NCI-H1436 (cell line): ENCODE results near the gene POU2F2.

Source experiments
- DNase-seq: peaks from one replicate; lab custom pipeline; 2025; lab: John Stamatoyannopoulos, UW

The POU2F2 gene

DNA sequence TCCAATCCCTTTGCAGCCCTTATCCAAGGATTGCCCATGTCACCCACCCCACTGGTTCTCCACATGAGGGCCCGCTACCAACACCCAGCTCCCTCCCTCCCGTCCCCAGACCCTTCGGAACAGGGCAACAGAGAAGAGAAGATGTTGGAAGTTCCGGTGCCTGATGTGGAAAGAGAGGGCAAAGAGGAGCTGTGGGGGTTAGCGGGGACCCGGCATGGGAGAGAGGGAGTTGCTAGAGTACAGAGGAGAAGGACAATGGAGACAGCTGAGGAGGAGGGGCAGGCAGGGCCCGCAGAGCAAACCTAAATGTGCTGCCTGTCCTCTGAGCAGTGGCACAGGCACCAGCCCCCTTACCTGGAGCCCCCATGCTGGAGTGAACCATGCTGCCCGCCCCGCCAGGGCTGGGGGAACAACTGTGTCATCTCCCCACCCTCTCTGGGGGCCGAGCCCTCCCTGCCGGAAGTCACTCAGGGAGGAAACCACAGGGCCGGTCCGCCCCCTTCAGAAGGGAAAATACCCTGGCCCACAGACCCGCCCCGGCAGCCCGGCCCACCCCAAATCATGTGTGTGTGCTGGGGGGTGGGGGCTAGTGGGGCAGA, at the start of gene POU2F2:
TSS of gene POU2F2 (minus strand) at position 417 of the 599 bp plus-strand sequence. CDS start at position 382, 35 bp downstream.
- DNase-seq, result no peak

DNA sequence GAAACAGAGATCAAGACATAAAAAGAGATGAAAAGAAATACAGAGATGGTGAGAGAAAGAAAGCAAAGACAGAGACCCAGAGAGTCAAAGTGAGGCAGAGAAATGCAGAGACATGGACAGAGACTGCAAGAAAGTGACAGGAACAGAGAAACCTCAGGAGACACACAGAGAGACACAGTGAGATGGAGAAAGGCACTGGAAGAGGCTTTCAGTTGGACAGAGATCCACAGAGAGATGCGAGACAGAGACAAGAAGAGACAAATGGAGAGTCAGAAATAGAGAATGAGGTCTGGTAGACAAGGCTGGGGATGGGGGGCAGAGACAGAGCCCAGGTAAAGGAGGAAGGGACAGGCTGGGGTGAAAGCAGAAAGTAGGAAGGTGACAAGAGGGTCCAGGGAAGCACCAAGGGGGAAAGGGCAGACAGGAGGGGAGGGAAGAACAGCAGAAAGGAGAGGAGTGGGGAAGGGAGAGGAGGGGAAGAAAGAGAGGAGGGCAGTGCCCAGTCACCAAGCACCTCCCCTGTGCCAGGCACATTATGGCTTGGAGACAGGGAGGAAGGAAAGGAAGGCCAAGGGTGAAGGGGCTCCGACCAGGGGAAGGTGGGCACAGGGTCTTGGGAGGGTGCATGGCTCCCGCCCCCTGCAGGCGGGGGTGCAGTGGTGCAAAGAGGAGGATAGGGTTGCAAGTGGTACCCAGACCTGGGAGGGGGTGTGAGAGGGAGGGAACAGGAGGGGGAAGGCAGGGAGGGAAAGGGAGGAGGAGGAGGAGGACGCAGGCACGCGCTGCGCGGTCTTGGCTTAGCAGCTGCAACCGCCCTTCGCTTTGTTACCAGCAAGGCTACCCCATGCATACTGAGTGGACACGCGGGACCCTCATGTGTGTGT, 46.8 kb upstream of the POU2F2 start:
- peak; percentile 75 for DNase-seq

DNA sequence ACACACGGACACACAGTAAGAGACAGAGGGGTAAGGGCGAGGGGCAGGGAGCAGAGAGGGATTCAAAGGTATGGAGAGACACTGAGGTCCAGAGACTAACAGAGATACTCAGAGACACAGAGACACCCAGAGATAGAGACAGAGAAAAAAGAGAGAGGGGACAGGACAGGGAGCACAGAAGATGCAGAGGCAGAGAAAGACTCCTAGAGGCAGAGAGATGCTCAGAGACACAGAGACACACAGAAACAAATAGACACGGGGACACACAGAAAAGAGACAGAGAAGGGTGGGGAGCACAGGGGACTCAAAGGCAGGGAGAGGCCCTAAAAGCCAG, 45.4 kb upstream of the POU2F2 start:
- no peak for DNase-seq

DNA sequence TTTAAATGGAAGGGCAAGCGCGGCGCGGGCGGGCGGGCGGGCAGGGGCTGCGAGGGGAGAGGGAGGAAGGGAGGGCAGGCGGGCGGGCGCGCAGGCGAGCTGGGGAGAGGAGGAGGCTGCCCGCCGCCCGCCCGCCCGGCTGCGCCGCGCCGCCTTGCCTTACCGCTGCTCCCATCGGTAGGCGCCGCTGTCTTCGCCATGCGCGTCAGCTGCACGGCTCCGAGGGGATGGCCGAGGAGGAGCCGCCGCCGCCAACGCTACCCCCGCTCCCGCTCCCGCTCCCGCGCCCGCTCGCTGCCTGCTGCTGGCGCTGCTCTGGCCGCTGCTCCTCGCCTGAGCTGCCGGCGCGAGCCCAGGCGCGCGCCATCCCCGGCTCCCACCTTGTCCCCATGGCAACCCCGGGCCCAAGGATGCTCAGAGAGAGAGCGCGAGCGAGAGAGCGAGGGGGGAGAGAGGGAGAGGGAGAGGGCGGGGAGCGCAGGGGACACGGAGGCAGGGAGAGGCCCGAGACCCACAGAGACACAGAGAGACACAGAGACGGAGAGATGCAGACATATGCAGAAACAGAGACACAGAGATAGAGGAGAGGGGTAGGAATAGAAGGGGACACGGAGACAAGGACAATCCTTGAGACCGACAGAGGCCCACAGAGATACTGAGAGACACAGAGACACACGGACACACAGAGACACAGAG, 44.9 kb upstream of the POU2F2 start:
- DNase-seq, result peak; percentile 95

DNA sequence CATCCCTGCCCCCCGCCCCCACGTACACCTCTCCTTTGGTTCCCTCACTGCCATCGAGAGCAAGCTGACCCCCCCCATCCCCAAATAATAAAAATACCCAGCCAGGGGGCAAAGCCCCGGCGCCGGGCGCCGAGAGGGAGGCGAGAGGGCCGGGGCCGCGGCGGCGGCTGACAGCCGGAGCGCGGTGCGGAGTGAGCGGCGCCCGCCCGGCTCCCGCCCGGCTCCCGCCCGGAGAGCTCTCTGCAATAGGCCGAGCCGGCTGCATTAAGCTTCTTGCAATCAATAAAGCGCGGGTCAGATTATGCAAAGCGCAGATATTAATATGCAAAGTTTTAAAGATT, 44.4 kb upstream of the POU2F2 start:
- peak; percentile 95 for DNase-seq

DNA sequence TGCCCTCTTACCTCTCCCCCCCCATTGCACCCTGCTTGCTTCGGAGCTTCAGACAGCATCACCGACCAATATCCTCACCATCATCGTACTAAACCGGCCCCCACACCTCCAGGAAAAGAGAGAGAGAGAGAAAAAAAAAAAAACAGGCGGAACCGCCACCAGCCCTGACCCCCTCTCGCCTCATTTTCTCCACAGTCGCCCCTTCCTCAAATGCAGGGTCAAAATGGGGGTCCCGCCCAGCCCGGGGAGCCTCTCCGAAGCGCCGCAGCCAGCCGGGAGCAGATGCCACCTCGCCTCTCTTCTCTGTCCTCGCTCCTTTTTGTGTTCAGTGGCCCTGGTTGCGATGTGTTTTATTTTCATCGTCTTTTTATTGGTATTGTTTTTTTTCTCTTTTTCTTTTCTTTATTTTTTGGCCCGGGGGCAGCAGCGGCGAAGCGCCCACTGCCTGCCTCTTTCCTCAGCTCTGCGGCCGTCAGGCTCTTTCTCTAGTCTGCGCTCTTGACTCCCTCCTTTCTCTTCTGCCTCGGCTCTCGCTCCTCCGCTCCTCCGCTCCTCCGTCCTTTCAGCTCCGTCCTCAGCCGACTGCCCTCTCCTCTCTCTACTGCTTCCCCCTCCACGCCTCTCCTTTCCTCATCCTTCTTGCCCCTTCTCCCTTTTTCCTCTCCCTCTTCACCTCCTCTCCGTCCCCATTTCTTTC, 43.9 kb upstream of the POU2F2 start:
- DNase-seq, result no peak

DNA sequence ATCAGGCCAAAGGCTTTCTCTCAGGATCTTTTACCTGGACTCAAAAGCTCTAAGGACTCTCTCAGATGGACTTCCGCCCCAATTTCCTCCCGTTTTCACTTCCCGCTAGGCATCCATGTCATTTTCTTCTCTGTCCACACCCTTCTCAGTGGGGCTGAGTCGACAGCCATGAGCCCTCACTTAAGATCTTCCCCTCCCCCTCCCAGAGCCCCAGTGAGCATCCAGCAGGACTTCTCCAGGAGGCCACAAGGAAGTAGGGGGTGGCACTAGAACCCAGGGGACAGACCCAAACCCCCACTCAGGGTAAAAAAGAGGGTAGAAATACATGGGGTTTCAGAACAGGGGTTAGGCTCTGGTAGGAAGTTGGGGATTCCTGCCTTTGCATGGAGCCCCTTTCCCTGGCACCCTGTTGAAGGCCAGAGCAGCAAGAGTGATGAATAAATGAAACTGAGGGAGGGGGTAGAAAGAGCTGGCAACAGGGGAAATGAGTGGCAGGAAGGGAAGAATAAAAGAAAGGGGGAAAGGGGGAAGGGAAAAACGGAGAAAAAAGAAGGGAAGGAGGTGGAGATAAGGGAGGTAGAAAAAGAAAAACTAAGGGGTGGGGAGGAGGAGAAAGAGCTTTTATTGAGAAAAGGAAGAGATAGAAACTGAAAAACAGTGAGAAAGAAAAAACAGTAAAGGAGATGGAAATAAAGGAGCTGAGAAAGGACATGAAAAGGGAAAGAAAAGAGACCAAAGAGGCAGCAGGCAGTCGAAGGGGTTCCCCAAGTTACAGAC, 42.9 kb upstream of the POU2F2 start:
- no peak for DNase-seq

DNA sequence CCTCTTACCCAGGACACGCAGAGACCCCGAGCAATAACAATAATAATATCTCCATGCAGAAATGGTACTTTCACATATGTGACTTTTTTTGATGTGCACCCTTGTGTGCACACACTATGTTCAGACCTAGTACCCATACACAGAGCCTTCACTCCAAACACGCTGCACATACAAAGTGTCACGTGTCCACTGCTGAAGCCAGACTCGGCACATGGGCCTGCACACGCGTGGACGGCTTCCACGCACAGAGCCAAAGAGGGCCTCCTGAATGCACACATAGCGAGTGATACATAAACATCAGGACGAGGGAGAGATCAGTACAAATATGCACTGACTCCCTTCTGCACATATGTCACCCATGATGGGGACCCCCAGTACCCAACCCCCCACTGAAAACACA, 41.9 kb upstream of the POU2F2 start:
- no peak for DNase-seq

DNA sequence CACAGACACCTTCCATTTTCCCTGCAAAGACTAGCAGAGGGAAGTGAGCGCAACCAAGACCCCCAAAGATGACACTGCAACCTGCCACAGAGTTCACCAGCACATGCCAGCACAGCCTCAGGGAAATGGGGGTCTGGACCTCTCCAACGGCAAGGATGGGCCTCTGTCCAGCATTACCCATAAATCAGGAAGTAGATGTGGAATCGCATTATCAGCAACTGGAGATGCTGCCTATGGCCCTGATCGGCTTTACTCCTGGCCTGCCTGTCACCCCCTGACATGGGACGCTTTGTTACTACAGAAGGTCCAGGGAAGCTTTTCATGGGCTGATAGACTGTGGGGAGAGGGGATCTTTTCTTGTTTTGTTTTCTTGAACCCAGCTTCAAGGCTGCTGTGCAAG, 41.4 kb upstream of the POU2F2 start:
- no peak for DNase-seq

DNA sequence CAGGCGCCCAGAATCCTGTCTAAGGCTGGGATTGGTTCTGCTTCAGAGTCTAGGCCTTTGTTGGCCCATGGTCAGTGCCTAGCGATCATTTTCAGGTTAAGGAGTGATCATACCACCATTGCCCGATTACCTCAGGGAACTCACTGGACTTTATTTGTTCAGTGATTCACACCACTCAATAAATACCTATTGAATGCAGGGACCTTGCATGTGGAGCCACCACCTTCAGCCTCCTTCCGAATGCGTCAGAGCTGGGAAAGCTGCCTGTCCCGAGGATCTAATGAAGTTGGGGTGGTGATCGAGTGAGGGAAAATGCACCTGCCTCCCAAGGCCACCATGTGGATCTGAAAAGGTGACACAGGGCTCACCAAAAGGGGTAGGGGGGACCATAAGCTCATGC, 40.0 kb upstream of the POU2F2 start:
- no peak for DNase-seq

DNA sequence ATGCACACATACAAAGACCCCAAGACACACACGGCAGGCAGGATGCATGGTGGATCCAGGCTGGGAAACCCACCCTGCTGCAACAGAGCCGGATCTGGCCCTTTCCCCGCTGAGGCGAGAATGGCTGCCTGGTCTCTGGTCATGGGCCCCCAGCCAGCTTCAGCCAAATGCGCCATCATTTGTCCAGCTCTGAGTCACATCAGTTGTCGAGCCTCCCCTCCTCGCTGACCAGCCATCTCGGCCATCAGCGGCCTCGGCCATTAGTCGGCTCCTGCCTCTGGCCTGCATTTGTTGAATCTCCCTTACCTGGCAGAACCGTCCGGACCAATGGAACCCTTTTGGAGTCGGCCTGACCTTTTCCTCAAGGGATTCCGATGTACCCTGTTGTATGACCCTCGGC, 38.5 kb upstream of the POU2F2 start:
- no peak for DNase-seq

DNA sequence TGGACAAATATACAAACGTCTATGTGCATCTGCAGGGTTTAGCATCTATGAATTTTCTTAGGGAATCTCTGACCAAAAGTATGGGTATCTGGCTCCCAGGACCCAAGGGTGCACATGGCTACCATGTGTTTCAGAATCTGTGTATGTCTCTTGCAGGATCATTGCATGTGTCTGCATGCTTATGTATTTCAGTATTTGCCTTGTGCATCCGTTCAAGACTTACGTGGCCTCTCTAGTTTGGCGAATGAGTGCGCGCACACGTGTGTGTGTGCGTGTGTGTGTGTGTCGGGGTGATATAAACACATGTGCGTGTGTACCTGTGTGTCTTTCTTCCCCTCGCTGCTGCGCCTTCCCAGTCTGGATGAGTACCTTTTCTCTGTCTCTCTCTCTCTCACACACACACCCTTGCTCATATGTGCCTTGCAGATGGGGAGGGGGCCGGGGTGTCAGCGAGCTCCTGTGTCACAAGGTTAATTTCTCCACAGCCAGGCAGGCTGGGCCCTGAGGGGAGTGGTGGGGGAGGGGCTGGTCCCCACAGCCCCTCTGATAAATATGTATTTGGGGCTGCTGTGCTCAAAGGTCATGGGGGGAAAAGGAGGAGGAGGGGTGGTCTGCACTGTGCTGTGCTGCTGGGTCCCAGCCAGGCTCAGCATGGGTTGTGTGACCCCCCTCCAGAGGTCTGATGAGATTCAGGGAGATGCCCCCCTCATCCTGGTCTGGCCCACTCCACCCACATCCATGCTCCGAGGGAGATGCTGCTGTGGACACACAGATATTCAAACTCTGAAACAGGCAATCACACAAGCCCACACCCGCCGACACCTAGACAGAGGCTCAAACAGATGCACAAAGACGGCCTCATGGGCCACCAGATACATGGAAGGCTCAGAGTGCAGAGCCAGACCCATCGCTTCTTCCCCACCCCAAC, 37.5 kb upstream of the POU2F2 start:
- no peak for DNase-seq

DNA sequence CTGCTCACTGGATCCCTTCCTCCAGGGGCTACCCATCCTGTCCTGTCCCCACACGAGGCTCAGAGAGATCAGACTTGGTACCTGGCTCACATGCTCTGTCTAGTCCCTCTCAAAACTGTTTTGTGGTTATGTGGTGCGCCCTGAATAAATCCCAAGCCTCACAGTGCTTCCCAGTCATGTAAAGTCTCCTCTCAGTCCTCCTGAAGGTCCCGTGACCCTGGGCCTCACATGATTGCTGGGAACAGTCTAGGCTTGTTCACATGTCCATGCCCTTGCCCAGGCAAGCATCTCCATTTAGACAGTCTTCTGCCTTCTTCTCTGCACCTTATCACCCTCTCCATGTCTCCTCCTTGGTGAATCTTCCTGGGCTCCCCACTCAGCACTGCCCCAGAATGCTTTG, 36.0 kb upstream of the POU2F2 start:
- DNase-seq, result no peak

DNA sequence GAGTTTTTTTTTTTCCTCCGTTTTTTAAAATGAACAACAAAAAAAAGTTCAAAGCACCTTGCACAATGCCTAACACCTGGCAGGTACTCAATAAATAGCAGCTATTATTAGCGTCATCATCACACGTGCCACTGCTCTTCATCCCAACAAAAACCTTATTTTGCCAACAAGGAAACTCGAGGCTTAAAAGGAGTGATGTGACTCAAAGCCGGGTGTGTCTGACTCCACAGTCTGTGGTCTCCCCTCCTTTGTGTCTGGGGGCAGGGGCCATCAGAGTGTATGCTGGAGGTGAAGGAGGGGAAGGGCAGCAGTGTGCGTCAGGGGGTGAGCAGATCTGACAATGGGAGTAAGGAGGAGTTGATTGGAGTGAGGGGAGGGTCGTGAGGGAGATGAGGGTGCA, 34.1 kb upstream of the POU2F2 start:
- no peak for DNase-seq

DNA sequence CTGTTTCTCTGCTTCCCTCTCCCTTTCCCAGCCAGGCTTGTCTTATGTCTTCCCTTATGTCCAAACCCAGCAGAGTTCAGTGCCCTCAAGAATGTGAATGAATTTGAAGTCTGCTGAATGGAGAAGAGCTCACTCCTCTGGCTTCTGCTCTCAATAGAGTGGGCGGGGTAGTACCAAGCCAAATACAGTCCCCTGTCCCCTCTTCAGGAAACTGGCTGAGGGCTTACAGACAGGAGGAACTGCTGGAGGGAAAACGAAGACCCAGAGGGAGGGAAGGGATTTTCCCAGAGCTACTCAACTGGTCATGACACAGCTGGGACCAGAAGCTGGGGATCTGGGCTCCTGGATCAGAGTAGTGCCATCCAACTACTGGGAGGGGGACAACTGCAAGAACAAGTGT, 32.9 kb upstream of the POU2F2 start:
- DNase-seq, result no peak

DNA sequence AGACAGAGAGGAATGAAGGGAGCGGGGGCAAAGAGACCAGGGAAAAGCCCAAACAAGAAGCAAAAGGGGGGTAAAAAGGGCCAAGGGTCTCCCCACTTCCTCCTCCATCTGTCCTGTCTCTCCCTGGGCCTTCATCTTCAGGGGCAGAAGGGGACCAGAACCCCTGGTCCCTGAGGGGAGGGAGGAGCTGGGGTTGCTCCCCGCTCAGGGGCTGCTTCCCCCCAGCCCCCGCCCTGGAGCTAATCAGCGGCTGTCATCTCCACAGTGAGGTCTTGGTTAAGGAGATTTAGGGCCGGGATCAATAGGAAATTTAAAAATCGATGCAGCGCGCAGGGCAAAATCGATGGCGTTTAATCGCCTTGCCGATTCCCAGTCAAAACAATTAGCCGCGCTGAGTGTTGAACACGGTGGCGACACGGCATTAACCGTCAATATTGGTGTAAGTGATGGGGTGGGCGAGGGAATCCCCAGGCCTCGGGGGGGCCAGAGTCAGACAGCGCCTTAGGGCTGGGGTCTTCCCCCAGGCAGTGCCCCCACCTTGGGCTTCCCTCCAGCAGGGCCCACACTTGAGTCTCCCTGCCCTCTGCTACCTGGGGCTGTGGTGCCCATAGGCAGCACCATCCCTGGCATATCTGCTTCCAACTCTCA, 29.5 kb upstream of the POU2F2 start:
- DNase-seq, result no peak

DNA sequence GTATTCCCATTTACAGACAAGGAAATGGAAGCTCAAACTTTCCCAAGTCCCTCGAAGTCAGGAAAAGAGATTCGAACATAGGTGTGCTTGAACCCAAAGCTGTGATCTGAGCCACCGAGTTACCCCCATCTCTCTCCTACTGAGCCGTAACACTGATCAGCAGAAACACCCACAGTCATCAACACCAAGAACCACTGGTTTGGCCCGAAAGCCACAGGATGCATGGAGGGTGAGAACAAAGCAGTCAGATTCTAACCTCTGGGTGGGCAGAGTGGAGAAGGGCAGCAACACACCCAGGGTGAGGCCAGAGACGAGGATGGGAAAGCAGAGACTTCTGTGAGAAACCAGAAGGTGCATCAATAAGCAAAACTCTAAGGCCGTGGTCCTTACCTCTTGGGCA, 27.7 kb upstream of the POU2F2 start:
- DNase-seq, result no peak

DNA sequence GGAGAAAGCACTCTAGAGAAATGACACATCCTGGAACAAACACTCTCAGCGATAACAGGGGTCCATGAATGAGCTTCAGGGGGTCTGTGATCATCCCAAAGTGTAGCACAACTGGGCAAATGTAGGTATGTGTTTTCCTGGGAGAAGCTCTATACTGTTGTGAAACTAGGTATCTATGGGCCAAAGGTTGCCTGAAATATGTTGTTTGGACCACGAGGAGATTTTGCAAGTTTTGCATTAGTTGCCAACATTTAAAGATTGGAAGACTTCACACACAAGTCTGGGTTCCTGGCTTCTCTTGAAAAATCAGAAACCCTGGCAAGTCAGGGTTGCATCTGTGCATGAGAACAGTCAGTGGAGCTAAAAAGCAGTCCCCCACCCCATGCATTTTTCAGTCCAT, 26.7 kb upstream of the POU2F2 start:
- no peak for DNase-seq

DNA sequence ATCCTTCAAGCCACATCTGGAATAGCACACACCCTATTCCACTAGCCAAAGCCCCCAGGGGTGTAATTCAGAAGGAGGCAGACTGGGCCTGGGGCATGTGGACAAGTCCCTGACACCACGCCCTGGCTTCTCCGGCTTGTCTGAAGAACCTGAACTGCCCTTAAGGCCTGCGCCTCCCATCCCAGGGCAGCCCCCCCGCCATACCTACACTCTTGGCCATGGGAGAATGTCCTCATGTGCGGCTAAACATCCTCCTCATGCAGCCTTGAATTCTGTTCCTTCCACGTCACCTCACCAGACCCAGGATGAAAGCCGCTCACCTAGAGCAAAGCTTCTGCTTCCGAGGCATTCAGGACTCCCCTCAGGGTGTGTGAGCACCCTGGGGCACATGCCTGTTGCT, 24.3 kb upstream of the POU2F2 start:
- no peak for DNase-seq

DNA sequence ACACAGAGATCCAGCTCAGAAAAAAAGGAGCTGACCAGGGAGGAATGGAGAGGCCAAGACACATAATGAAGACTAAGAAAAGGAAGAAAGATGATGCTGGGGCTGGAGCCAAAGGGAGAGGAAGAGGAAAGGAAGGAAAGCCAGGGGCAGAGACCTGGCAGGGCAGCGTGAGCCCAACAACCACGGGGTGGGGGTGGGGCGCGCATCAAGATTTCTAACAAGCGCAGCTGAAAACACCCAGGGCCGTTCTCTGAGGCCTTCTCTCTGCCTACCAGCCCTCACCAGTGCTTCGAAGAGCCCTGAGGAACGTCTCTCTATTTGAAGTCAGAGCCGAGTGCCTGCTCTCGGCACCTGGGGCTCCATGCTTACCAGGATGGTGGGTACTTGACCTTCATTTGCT, 23.6 kb upstream of the POU2F2 start:
- DNase-seq, result no peak
